HL-60 (cell line): ENCODE results near the gene SPATA6.
"Not testable (repeated sequence)": the region's sequence is repeated elsewhere in the genome, so short reads cannot be mapped to it uniquely, and the experiment has no call there.

Experiments used
- CTCF ChIP-seq: IDR thresholded peaks from one replicate; pipeline ENCODE4 v1.5.1; 2011; ENCODE audit warnings: low read length, control low read depth, inconsistent platforms; ENCODE audit not compliant: insufficient read depth
- GABPA ChIP-seq: IDR thresholded peaks from 2 replicates; pipeline ENCODE4 v1.6.1; 2012; ENCODE audit warnings: low read depth
- TF ChIP-seq, protein P1 (sequence below): IDR thresholded peaks from 2 replicates; pipeline ENCODE4 v1.6.1; 2012; ENCODE audit warnings: low read depth; ENCODE audit not compliant: insufficient replicate concordance

DNA sequence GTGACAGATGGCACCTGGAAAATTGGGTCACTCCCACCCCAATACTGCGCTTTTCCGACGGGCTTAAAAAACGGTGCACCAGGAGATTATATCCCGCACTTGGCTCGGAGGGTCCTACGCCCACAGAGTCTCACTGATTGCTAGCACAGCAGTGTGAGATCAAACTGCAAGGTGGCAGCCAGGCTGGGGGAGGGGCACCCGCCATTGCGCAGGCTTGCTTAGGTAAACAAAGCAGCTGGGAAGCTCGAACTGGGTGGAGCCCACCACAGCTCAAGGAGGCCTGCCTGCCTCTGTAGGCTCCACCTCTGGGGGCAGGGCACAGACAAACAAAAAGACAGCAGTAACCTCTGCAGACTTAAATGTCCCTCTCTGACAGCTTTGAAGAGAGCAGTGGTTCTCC lies 194.6 kb downstream of the SPATA6 start:
- TF ChIP-seq CTCF, GABPA: not testable (repeated sequence)
- TF ChIP-seq, protein P1, sequence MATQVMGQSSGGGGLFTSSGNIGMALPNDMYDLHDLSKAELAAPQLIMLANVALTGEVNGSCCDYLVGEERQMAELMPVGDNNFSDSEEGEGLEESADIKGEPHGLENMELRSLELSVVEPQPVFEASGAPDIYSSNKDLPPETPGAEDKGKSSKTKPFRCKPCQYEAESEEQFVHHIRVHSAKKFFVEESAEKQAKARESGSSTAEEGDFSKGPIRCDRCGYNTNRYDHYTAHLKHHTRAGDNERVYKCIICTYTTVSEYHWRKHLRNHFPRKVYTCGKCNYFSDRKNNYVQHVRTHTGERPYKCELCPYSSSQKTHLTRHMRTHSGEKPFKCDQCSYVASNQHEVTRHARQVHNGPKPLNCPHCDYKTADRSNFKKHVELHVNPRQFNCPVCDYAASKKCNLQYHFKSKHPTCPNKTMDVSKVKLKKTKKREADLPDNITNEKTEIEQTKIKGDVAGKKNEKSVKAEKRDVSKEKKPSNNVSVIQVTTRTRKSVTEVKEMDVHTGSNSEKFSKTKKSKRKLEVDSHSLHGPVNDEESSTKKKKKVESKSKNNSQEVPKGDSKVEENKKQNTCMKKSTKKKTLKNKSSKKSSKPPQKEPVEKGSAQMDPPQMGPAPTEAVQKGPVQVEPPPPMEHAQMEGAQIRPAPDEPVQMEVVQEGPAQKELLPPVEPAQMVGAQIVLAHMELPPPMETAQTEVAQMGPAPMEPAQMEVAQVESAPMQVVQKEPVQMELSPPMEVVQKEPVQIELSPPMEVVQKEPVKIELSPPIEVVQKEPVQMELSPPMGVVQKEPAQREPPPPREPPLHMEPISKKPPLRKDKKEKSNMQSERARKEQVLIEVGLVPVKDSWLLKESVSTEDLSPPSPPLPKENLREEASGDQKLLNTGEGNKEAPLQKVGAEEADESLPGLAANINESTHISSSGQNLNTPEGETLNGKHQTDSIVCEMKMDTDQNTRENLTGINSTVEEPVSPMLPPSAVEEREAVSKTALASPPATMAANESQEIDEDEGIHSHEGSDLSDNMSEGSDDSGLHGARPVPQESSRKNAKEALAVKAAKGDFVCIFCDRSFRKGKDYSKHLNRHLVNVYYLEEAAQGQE = not testable (repeated sequence)
